IPS-15b (cell line): ENCODE data around the gene CTPS2.

Source experiments
- H3K27me3 ChIP-seq: one replicate; pipeline ENCODE4 v1.6.1; 2013; ENCODE audit warnings: low read length; ENCODE audit not compliant: control insufficient read depth, insufficient read depth
- H3K36me3 ChIP-seq: one replicate; pipeline ENCODE4 v1.6.1; 2013; ENCODE audit warnings: low read length; ENCODE audit not compliant: control insufficient read depth, insufficient read depth
- H3K4me1 ChIP-seq: one replicate; pipeline ENCODE4 v1.6.1; 2013; ENCODE audit warnings: mild to moderate bottlenecking, low read length; ENCODE audit not compliant: control insufficient read depth, insufficient read depth
- H3K4me3 ChIP-seq: one replicate; pipeline ENCODE4 v1.5.1; 2013; ENCODE audit warnings: low read depth, low read length
- H3K9ac ChIP-seq: one replicate; pipeline ENCODE4 v1.6.1; 2013; ENCODE audit warnings: low read depth, mild to moderate bottlenecking, low read length
- H3K9me3 ChIP-seq: one replicate; pipeline ENCODE4 v1.6.1; 2013; ENCODE audit warnings: mild to moderate bottlenecking, low read length; ENCODE audit not compliant: control insufficient read depth, insufficient read depth

CTPS2 gene

GRCh38 chrX:16651391-16652024 lies 61.0 kb downstream of the CTPS2 start:
- Histone ChIP-seq H3K27me3 (no peaks in the 10 kb centered on the region), H3K4me3 (no peak overlapping the region), H3K36me3 (no peaks in the 10 kb centered on the region), H3K9ac (no peak overlapping the region), H3K9me3 (no peaks in the 10 kb centered on the region), H3K4me1 (no peaks in the 10 kb centered on the region)

DNA sequence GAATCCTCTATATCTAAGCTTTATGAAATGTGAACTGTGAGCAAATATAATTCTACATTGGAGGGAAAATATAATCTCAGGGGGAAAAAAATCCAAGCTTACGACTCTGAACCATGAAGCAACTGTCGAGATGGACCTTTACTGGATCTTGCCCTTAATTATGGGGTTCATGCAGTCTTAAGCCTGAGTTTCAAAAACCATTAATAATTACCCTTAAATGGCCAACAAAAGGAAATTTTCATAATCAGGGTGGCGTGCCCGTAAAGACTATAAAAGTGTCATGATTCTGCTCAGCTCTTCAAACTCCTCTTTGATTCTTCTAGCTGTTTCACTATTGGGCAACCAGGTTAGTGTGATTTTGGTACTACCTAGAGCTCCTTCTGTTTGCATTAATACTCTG lies 62.6 kb downstream of the CTPS2 start, which contains the start of gene S100G:
TSS of gene S100G (plus strand) at position 301 of the 400 bp plus-strand sequence. CDS start 849 bp downstream, outside the sequence.
- Histone ChIP-seq H3K4me1 (no peaks in the 10 kb centered on the region), H3K9ac (no peak within 1 kb of the TSS), H3K9me3 (no peaks in the 10 kb centered on the region), H3K27me3 (no peaks in the 10 kb centered on the region), H3K4me3 (no peak within 1 kb of the TSS), H3K36me3 (no peaks in the 10 kb centered on the region)

- Histone ChIP-seq H3K36me3 (no peaks in the 10 kb centered on the region), H3K4me1 (peaks cover 7% of the 10 kb centered on the region), H3K9me3 (no peaks in the 10 kb centered on the region), H3K9ac (no peak overlapping the region), H3K27me3 (no peaks in the 10 kb centered on the region), H3K4me3 (no peak overlapping the region)
These were observed 65.9 kb downstream of the CTPS2 start for GRCh38 chrX:16646366-16647138.

DNA sequence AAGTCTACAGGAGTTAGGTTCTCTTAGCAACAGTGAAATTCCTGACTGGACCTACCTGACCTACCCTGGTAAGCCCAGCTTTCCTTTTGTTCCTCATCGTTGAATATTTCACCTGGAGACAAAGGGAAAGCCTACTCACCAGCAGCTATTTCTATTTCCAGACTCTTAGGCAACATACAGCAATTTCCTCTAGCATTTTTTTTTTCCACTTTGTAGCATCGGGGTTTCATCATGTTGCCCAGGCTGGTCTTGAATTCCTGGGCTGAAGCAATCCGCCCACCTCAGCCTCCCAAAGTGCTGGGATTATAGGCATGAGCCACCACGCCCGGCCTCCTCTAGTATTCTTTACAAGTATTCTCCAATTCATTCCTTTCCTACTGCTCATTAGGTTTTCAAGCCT lies 69.3 kb downstream of the CTPS2 start:
- Histone ChIP-seq H3K4me1 (peaks cover 7% of the 10 kb centered on the region), H3K9me3 (no peaks in the 10 kb centered on the region), H3K36me3 (no peaks in the 10 kb centered on the region), H3K4me3 (no peak overlapping the region), H3K27me3 (no peaks in the 10 kb centered on the region), H3K9ac (no peak overlapping the region)

DNA sequence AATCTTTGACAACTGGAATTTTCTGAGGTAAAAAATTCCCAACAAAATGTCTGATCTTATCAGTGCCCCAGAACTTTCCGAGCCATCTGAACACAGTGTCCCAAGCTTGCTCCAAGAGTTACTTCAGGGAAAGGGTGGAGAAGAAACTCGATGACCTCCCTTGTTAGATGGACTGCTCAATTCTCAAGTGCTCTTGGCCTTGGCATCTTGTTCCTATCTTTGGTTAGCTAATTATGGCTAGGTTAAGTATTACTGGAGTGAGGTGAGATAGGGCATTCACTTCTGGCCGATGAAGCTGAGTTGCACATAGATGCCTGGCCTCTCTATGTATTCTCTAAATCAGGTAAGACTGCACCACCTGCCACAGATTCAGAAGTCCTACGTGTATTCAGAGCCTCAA lies 71.6 kb downstream of the CTPS2 start:
- H3K9ac ChIP-seq = no peak overlapping the region
- H3K9me3 ChIP-seq = no peaks in the 10 kb centered on the region
- peaks cover 3% of the 10 kb centered on the region for H3K36me3 ChIP-seq
- peaks cover 7% of the 10 kb centered on the region for H3K4me1 ChIP-seq
- H3K4me3 ChIP-seq = no peak overlapping the region
- no peaks in the 10 kb centered on the region for H3K27me3 ChIP-seq

- no peak overlapping the region for H3K4me3 ChIP-seq
- peaks cover 7% of the 10 kb centered on the region for H3K4me1 ChIP-seq
- no peak overlapping the region for H3K9ac ChIP-seq
- H3K27me3 ChIP-seq = no peaks in the 10 kb centered on the region
- peaks cover 3% of the 10 kb centered on the region for H3K36me3 ChIP-seq
- no peaks in the 10 kb centered on the region for H3K9me3 ChIP-seq
These were observed 72.5 kb downstream of the CTPS2 start for GRCh38 chrX:16639966-16640365.

DNA sequence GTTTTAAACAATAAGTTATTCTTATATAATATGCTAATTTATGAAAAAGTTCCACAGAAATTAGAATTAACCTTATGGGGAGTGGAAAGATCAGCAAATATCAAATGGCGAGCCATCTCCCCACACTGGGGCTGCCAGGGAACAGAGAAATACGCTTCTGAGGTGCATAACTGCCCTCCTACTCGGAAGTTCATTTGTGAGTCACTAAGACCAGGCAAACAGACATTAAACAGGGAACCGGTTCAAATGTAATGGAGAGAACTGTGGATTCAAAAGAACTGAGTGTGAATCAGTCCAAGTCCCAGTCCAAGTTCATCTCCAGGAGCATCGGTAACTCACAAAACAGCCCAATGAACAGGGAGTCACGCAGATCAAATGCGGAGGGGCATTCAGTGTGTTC lies 73.9 kb downstream of the CTPS2 start:
- peaks cover 7% of the 10 kb centered on the region for H3K4me1 ChIP-seq
- H3K9ac ChIP-seq = no peak overlapping the region
- H3K36me3 ChIP-seq = peaks cover 3% of the 10 kb centered on the region
- H3K4me3 ChIP-seq = no peak overlapping the region
- no peaks in the 10 kb centered on the region for H3K27me3 ChIP-seq
- H3K9me3 ChIP-seq = no peaks in the 10 kb centered on the region

GRCh38 chrX:16635596-16635995 lies 76.9 kb downstream of the CTPS2 start:
- Histone ChIP-seq H3K27me3 (no peaks in the 10 kb centered on the region), H3K4me3 (no peak overlapping the region), H3K36me3 (peaks cover 3% of the 10 kb centered on the region), H3K9ac (no peak overlapping the region), H3K4me1 (no peaks in the 10 kb centered on the region), H3K9me3 (no peaks in the 10 kb centered on the region)

DNA sequence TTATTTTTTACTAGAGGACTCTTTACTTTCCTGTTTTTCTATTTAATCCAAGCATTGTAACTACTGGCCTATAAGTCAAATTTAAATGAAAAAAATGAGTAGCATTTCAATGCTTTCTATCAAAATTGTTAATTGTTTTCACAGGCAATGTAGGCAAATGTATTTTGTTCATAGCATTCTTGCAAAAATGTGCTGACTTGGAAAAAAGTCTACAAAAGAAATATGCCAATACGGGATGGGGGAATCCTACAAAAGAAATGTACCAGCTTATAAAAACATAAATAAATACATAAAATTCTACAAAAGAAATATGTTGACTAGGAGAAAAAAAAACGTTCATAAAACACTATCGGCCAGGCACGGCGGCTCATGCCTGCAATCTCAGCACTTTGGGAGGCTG lies 77.4 kb downstream of the CTPS2 start:
- H3K9me3 ChIP-seq = no peaks in the 10 kb centered on the region
- no peak overlapping the region for H3K4me3 ChIP-seq

DNA sequence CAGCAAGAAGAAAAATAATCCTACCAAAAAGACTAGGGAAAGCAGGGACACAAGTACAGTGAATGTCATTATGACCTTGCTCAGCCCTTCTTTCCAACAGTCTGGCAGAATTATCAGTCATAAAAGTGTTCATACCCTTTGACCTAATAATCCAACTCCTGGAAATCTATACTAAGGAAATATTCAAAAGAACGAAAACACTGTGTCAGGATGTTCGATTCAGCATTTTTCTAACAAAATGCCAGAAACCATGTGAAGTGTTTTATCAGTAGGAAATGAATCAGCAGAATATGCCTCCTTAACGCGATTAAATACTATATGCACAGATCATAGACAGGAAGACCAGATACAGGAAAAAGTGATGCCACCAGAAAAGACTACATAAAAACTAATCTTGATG lies 78.7 kb downstream of the CTPS2 start:
- Histone ChIP-seq H3K9me3 (no peaks in the 10 kb centered on the region), H3K4me3 (no peak overlapping the region), H3K4me1 (peaks cover 11% of the 10 kb centered on the region), H3K27me3 (no peaks in the 10 kb centered on the region), H3K36me3 (peaks cover 3% of the 10 kb centered on the region), H3K9ac (no peak overlapping the region)

More for the DNA sequence above, 77.4 kb downstream of the CTPS2 start:
- H3K4me1 ChIP-seq = peaks cover under 1% of the 10 kb centered on the region
- H3K27me3 ChIP-seq = no peaks in the 10 kb centered on the region
- peaks cover 3% of the 10 kb centered on the region for H3K36me3 ChIP-seq
- H3K9ac ChIP-seq = no peak overlapping the region

GRCh38 chrX:16629909-16630308 lies 82.6 kb downstream of the CTPS2 start:
- no peaks in the 10 kb centered on the region for H3K27me3 ChIP-seq
- H3K9ac ChIP-seq = no peak overlapping the region
- H3K4me3 ChIP-seq = peak overlapping the region; percentile 4
- peaks cover 16% of the 10 kb centered on the region for H3K4me1 ChIP-seq
- H3K36me3 ChIP-seq = peaks cover 4% of the 10 kb centered on the region
- H3K9me3 ChIP-seq = no peaks in the 10 kb centered on the region
